ENCODE data around the gene INTS11.

INTS11 gene

DNA sequence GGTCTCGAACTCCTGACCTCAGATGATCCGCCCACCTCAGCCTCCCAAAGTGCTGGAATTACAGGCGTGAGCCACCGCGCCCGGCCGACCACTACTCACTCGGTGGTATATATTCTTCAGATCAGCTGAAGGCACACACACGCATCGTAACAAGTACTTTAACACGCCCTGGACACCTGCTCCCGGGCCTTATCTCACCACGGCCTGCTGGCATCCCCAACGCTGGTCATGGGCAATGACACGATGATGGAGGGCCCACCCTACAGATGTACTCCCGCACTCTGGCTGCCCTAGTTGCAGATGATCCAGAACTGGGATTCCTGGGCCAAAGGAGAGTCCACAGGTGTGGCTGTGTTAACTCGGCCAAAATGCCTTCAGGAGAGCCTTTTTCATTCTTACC, 62.4 kb downstream of the INTS11 start:
- TF ChIP-seq, protein P1, sequence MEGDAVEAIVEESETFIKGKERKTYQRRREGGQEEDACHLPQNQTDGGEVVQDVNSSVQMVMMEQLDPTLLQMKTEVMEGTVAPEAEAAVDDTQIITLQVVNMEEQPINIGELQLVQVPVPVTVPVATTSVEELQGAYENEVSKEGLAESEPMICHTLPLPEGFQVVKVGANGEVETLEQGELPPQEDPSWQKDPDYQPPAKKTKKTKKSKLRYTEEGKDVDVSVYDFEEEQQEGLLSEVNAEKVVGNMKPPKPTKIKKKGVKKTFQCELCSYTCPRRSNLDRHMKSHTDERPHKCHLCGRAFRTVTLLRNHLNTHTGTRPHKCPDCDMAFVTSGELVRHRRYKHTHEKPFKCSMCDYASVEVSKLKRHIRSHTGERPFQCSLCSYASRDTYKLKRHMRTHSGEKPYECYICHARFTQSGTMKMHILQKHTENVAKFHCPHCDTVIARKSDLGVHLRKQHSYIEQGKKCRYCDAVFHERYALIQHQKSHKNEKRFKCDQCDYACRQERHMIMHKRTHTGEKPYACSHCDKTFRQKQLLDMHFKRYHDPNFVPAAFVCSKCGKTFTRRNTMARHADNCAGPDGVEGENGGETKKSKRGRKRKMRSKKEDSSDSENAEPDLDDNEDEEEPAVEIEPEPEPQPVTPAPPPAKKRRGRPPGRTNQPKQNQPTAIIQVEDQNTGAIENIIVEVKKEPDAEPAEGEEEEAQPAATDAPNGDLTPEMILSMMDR (IDR thresholded peaks at IDR 0.05; ENCODE audit: control extremely low read depth, extremely low read depth, low read depth, missing control alignments): no peak
- no peak for DNase-seq (ENCODE audit: extremely low spot score)
- ChIA-PET POLR2A (no interaction called here), CTCF (interaction anchor here (1.0 to 1.3 kb wide), 2 partner anchors 9 to 30 kb away, joined by 3 read pairs; no protein-coding TSS in a partner anchor)
